B cell (primary cell): ENCODE measurements around the gene WASL. TPM values are rescaled to one million over a fixed set of nuclear protein-coding genes. Genes with fewer than 3 reads are reported as not detected.

Experiments
- ATAC-seq: fragments of 200-7000 bp; cut with Tn5 transposase; one replicate; pipeline ENCODE4 v1.10.0; 2021; ENCODE audit warnings: low read depth, mild to moderate bottlenecking, moderate number of reproducible peaks, moderate library complexity
- CTCF ChIA-PET: fragments of 350-600 bp; sonication (Branson Sonifier 250); formaldehyde crosslinking; loops from one replicate; lab custom pipeline; 2021; ENCODE audit warnings: antibody characterized with exemption, inconsistent platforms; lab: Charles Lee
- POLR2A ChIA-PET: fragments of 350-600 bp; sonication (Branson Sonifier 250); formaldehyde crosslinking; loops from one replicate; lab custom pipeline; 2021; ENCODE audit warnings: antibody characterized with exemption; lab: Charles Lee
- DNase-seq: peaks from one replicate; pipeline ENCODE4 v3.0.0; 2013
- H2AFZ ChIP-seq: 2 replicates; pipeline ENCODE4 v1.6.1; 2012; ENCODE audit warnings: mild to moderate bottlenecking, low read depth, low read length; ENCODE audit not compliant: insufficient read depth, poor library complexity, severe bottlenecking
- H3K27ac ChIP-seq, 2 donors: 1 replicate in 1 of 2; 2 replicates in 1 of 2; pipeline ENCODE4 v1.5.1; 2012 to 2013; ENCODE audit warnings: low read length in 2 of 2, mild to moderate bottlenecking in 2 of 2, moderate library complexity in 1 of 2
- H3K27me3 ChIP-seq, 4 experiments: fragments of 200-600 bp in 1 of 4; sonication (generic) in 1 of 4; replicated peaks in 1 of 4; 1 replicate in 2 of 4; 2 replicates in 2 of 4; pipeline versions ENCODE4 v1.6.1 to v1.7.0; 2013 to 2016; ENCODE audit warnings: low read length in 3 of 4, mild to moderate bottlenecking in 2 of 4, mixed read lengths in 1 of 4, moderate library complexity in 1 of 4; ENCODE audit not compliant: insufficient read depth in 4 of 4, control insufficient read depth in 3 of 4; ENCODE audit errors: control extremely low read depth in 1 of 4
- H3K36me3 ChIP-seq, 2 experiments: replicated peaks in 1 of 2; 1 replicate in 1 of 2; 2 replicates in 1 of 2; pipeline versions ENCODE4 v1.6.1 to v1.7.1; 2013; ENCODE audit warnings: low read length in 1 of 2; ENCODE audit not compliant: insufficient read depth in 2 of 2, control insufficient read depth in 1 of 2; ENCODE audit errors: control extremely low read depth in 1 of 2, extremely low read depth in 1 of 2
- H3K4me1 ChIP-seq, 2 donors: fragments of 200-600 bp in 1 of 2; sonication (generic) in 1 of 2; 1 replicate in 1 of 2; 2 replicates in 1 of 2; pipeline versions ENCODE4 v1.5.1 to v1.6.1; 2013 to 2017; ENCODE audit warnings: low read length in 2 of 2; ENCODE audit not compliant: control insufficient read depth in 2 of 2, insufficient read depth in 2 of 2
- H3K4me2 ChIP-seq: replicated peaks from 2 replicates; pipeline ENCODE3; 2012; ENCODE audit warnings: mild to moderate bottlenecking, low read depth, low read length; ENCODE audit not compliant: poor library complexity, severe bottlenecking
- H3K4me3 ChIP-seq, 5 experiments: fragments of 200-600 bp in 1 of 5; sonication (generic) in 1 of 5; 1 replicate in 3 of 5; 2 replicates in 2 of 5; pipeline versions ENCODE4 v1.5.1 to v1.7.0; 2011 to 2016; ENCODE audit warnings: low read length in 4 of 5, mild to moderate bottlenecking in 4 of 5, low read depth in 2 of 5, control low read depth in 1 of 5, moderate library complexity in 1 of 5; ENCODE audit not compliant: insufficient read depth in 1 of 5; ENCODE audit errors: control extremely low read depth in 1 of 5, extremely low read depth in 1 of 5
- H3K79me2 ChIP-seq: fragments of 200-600 bp; sonication (generic); one replicate; pipeline ENCODE4 v1.6.0; 2016; ENCODE audit warnings: low read length; ENCODE audit not compliant: control insufficient read depth, insufficient read depth
- H3K9ac ChIP-seq: fragments of 200-600 bp; sonication (generic); 2 replicates; pipeline ENCODE4 v1.6.1; 2017; ENCODE audit warnings: mild to moderate bottlenecking, low read length, moderate library complexity
- H3K9me3 ChIP-seq, 3 donors: one replicate each; pipeline versions ENCODE4 v1.6.1 to v1.7.1; 2013; ENCODE audit warnings: low read length in 2 of 3; ENCODE audit not compliant: control insufficient read depth in 2 of 3, insufficient read depth in 1 of 3; ENCODE audit errors: control extremely low read depth in 1 of 3
- H4K20me1 ChIP-seq: 2 replicates; pipeline ENCODE4 v1.6.0; 2012; ENCODE audit warnings: mild to moderate bottlenecking, low read length; ENCODE audit not compliant: insufficient read depth, control insufficient read depth, poor library complexity, severe bottlenecking
- H3K27ac Mint-ChIP-seq: one replicate; pipeline ENCODE4 v1.8.0; 2021; ENCODE audit warnings: mixed read lengths
- H3K27me3 Mint-ChIP-seq: one replicate; pipeline ENCODE4 v1.8.0; 2021; ENCODE audit warnings: mixed read lengths
- H3K4me1 Mint-ChIP-seq: one replicate; pipeline ENCODE4 v1.8.0; 2021; ENCODE audit warnings: mixed read lengths
- H3K4me3 Mint-ChIP-seq: one replicate; pipeline ENCODE4 v1.8.0; 2021; ENCODE audit warnings: mixed read lengths
- H3K9me3 Mint-ChIP-seq: one replicate; pipeline ENCODE4 v1.8.0; 2022; ENCODE audit warnings: mixed read lengths; ENCODE audit not compliant: insufficient read depth
- CTCF ChIP-seq: fragments of 200-600 bp; IDR thresholded peaks from one replicate; pipeline ENCODE4 v1.8.0; 2022; ENCODE audit warnings: antibody characterized with exemption, mild to moderate bottlenecking
- EZH2 ChIP-seq: IDR thresholded peaks from 2 replicates; pipeline ENCODE4 v1.6.1; 2012; ENCODE audit warnings: borderline replicate concordance, low read depth, mild to moderate bottlenecking, moderate library complexity, low read length; ENCODE audit not compliant: insufficient read depth, poor library complexity, severe bottlenecking
- WGBS: methylation state at CpG from one replicate; pipeline ENCODE4 v1.1.5; 2013; ENCODE audit warnings: missing lambda C conversion rate; ENCODE audit not compliant: insufficient coverage; 5-methylcytosine and 5-hydroxymethylcytosine counted together
- intact Hi-C: fragments of 100-400 bp; cut with micrococcal nuclease; formaldehyde crosslinking; loops from one replicate; pipeline ENCODE4 v1.10.0; 2022
- polyA plus RNA-seq: library from polyadenylated mRNA; depleted of rRNA; stranded (reverse); fragments of >200 nt; gene quantifications from 2 replicates; pipeline ENCODE4 v1.2.3, GENCODE V29; 2012
- total RNA-seq, 2 donors: library from RNA; stranded (reverse); fragments of 120-200 nt in 1 of 2; gene quantifications; 1 replicate in 1 of 2; 2 replicates in 1 of 2; pipeline versions ENCODE4 v1.2.3 to v1.2.4, GENCODE V29; 2013 to 2022

Gene WASL
- total and polyA plus RNA-seq, 2 donors (not counting 1 experiment from before 2014, with no cell fraction given): 1.8 to 10.4 TPM

GRCh38 chr7:123744416-123744815, 4.4 kb downstream of the WASL start:
- no peak overlapping the region for H3K4me3 Mint-ChIP-seq
- CTCF ChIA-PET: no interaction called here
- H4K20me1 ChIP-seq: peaks cover 59% of the 10 kb centered on the region

GRCh38 chr7:123741940-123742339, 6.9 kb downstream of the WASL start:
- H3K27ac Mint-ChIP-seq: no peak overlapping the region
- Histone ChIP-seq H3K79me2 (peaks cover 86% of the 10 kb centered on the region), H4K20me1 (peaks cover 60% of the 10 kb centered on the region), H3K9me3 (no peaks in the 10 kb centered on the region), H3K36me3 (peaks cover 0 to 4% of the 10 kb centered on the region in 2 experiments), H3K4me1 (peaks cover 5 to 18% of the 10 kb centered on the region in 2 donors), H3K27me3 (no peaks in the 10 kb centered on the region), H3K4me3 (no peak overlapping the region), H3K4me2 (no peak overlapping the region), H3K9ac (no peak overlapping the region), H2AFZ (no peak overlapping the region), H3K27ac (no peak overlapping the region)
- CTCF ChIA-PET: no interaction called here
- POLR2A ChIA-PET: no interaction called here
- ATAC-seq (no peak), DNase-seq (no peak)
- peaks cover 44% of the 10 kb centered on the region for H3K4me1 Mint-ChIP-seq
- no peak for TF ChIP-seq EZH2
- no peak for TF ChIP-seq CTCF
- intact Hi-C loops: no loop called here
- H3K9me3 Mint-ChIP-seq: no peaks in the 10 kb centered on the region
- H3K27me3 Mint-ChIP-seq: no peaks in the 10 kb centered on the region
- H3K4me3 Mint-ChIP-seq: no peak overlapping the region

More at GRCh38 chr7:123744416-123744815, 4.4 kb downstream of the WASL start:
- no peak overlapping the region for H3K27ac ChIP-seq
- Mint-ChIP-seq H3K27ac (no peak overlapping the region), H3K27me3 (no peaks in the 10 kb centered on the region), H3K9me3 (no peaks in the 10 kb centered on the region), H3K4me1 (peaks cover 52% of the 10 kb centered on the region)
- H3K36me3 ChIP-seq: peaks cover 0 to 2% of the 10 kb centered on the region in 2 experiments
- H3K9me3 ChIP-seq: no peaks in the 10 kb centered on the region
- peaks cover 67% of the 10 kb centered on the region for H3K79me2 ChIP-seq
- DNase-seq (no peak), ATAC-seq (no peak)
- TF ChIP-seq EZH2 (no peak), CTCF (no peak)
- no peak overlapping the region for H3K4me2 ChIP-seq
- no peaks in the 10 kb centered on the region for H3K27me3 ChIP-seq
- WGBS: no CpG with 5 or more reads among the region's 1 CpG
- no peak overlapping the region for H3K9ac ChIP-seq
- no peak overlapping the region for H3K4me3 ChIP-seq
- POLR2A ChIA-PET: no interaction called here
- intact Hi-C loops: no loop called here
- no peak overlapping the region for H2AFZ ChIP-seq
- peaks cover 19 to 28% of the 10 kb centered on the region in 2 donors for H3K4me1 ChIP-seq
